Vagina (tissue), 2 donors: ENCODE results near the gene ODAPH. TPM values are rescaled to one million over a fixed set of nuclear protein-coding genes. Genes with fewer than 3 reads are reported as not detected.

Experiments used
- DNase-seq, 2 donors: peaks; one replicate each; pipeline ENCODE4 v3.0.0-alpha.2; 2017; ENCODE audit errors: extremely low spot score in 2 of 2
- H3K27ac ChIP-seq: fragments of 200-600 bp; sonication (generic); one replicate; pipeline ENCODE4 v1.5.1; 2019
- H3K27me3 ChIP-seq: fragments of 200-600 bp; sonication (generic); one replicate; pipeline ENCODE4 v1.5.1; 2019
- H3K36me3 ChIP-seq, 2 donors: fragments of 200-600 bp; sonication (generic); one replicate each; pipeline ENCODE4 v1.5.1; 2017 to 2019
- H3K4me1 ChIP-seq: fragments of 200-600 bp; sonication (generic); one replicate; pipeline ENCODE4 v1.5.1; 2019
- H3K4me3 ChIP-seq, 2 donors: fragments of 200-600 bp; sonication (generic); 1 replicate in 1 of 2; 2 replicates in 1 of 2; pipeline ENCODE4 v1.5.1; 2016 to 2019
- H3K9me3 ChIP-seq: fragments of 200-600 bp; sonication (generic); one replicate; pipeline ENCODE4 v1.5.1; 2019
- CTCF ChIP-seq, 3 experiments: fragments of 450-650 bp in 2 of 3; fragments of 200-600 bp in 1 of 3; sonication (generic) in 1 of 3; IDR thresholded peaks; one replicate each; pipeline ENCODE4 v1.5.1; 2017 to 2019; ENCODE audit warnings: antibody characterized with exemption in 3 of 3, mild to moderate bottlenecking in 2 of 3, moderate library complexity in 2 of 3
- POLR2A ChIP-seq, 2 donors: fragments of 450-650 bp; IDR thresholded peaks; one replicate each; pipeline ENCODE4 v1.6.1; 2017; ENCODE audit warnings: antibody characterized with exemption in 2 of 2, mild to moderate bottlenecking in 2 of 2, moderate library complexity in 2 of 2
- POLR2AphosphoS5 ChIP-seq, 2 donors: sonication (generic); formaldehyde crosslinking; IDR thresholded peaks; one replicate each; pipeline ENCODE4 v1.9.0; 2017; ENCODE audit warnings: antibody characterized with exemption in 2 of 2, mild to moderate bottlenecking in 2 of 2, low read depth in 1 of 2; ENCODE audit not compliant: insufficient read depth in 1 of 2
- intact Hi-C: fragments of 100-400 bp; cut with DNase I; formaldehyde crosslinking; loops from one replicate; pipeline ENCODE4 v1.15.1; 2023
- total RNA-seq: library from RNA; depleted of rRNA; stranded (reverse); fragments of >200 nt; gene quantifications from one replicate; pipeline ENCODE4 v1.2.3, GENCODE V29; 2016

Gene ODAPH
- total RNA-seq, 1 donor from 2014 or later: not detected

GRCh38 chr4:75596061-75596460 is 40.2 kb downstream of the ODAPH start:
- no peak overlapping the region for H3K27ac ChIP-seq
- H3K4me3 ChIP-seq: no peak overlapping the region
- H3K27me3 ChIP-seq: no peaks in the 10 kb centered on the region
- no peak for DNase-seq
- no peaks in the 10 kb centered on the region for H3K4me1 ChIP-seq
- TF ChIP-seq POLR2A (IDR thresholded peaks at IDR 0.05): no peak
- TF ChIP-seq CTCF (IDR thresholded peaks at IDR 0.05): no peak
- TF ChIP-seq POLR2AphosphoS5 (IDR thresholded peaks at IDR 0.05; ENCODE audit: insufficient read depth in 1 of 2, low read depth in 1 of 2): no peak
- H3K36me3 ChIP-seq: no peaks in the 10 kb centered on the region
- no peaks in the 10 kb centered on the region for H3K9me3 ChIP-seq
- intact Hi-C loops: no loop called here

- H3K4me1 ChIP-seq: no peaks in the 10 kb centered on the region
- no peak for TF ChIP-seq POLR2A (IDR thresholded peaks at IDR 0.05)
- no peak for TF ChIP-seq POLR2AphosphoS5 (IDR thresholded peaks at IDR 0.05; ENCODE audit: insufficient read depth in 1 of 2, low read depth in 1 of 2)
- TF ChIP-seq CTCF (IDR thresholded peaks at IDR 0.05): no peak
- no peaks in the 10 kb centered on the region for H3K27me3 ChIP-seq
- no peak for DNase-seq
- no peaks in the 10 kb centered on the region for H3K9me3 ChIP-seq
- H3K4me3 ChIP-seq: no peak overlapping the region
- intact Hi-C loops: no loop called here
- no peaks in the 10 kb centered on the region for H3K36me3 ChIP-seq
- no peak overlapping the region for H3K27ac ChIP-seq
Observed at GRCh38 chr4:75598390-75598789, 42.5 kb downstream of the ODAPH start.

GRCh38 chr4:75599647-75600046 is 43.8 kb downstream of the ODAPH start:
- Histone ChIP-seq H3K4me1 (no peaks in the 10 kb centered on the region), H3K27ac (no peak overlapping the region), H3K27me3 (no peaks in the 10 kb centered on the region), H3K4me3 (no peak overlapping the region), H3K36me3 (no peaks in the 10 kb centered on the region), H3K9me3 (no peaks in the 10 kb centered on the region)
- DNase-seq: no peak
- intact Hi-C loops: no loop called here
- TF ChIP-seq CTCF (IDR thresholded peaks at IDR 0.05): no peak
- TF ChIP-seq POLR2AphosphoS5 (IDR thresholded peaks at IDR 0.05; ENCODE audit: insufficient read depth in 1 of 2, low read depth in 1 of 2): no peak
- no peak for TF ChIP-seq POLR2A (IDR thresholded peaks at IDR 0.05)

- Histone ChIP-seq H3K27ac (no peak overlapping the region), H3K4me1 (no peaks in the 10 kb centered on the region), H3K27me3 (no peaks in the 10 kb centered on the region), H3K9me3 (no peaks in the 10 kb centered on the region), H3K4me3 (no peak overlapping the region), H3K36me3 (no peaks in the 10 kb centered on the region)
- no peak for TF ChIP-seq POLR2AphosphoS5 (IDR thresholded peaks at IDR 0.05; ENCODE audit: insufficient read depth in 1 of 2, low read depth in 1 of 2)
- TF ChIP-seq CTCF (IDR thresholded peaks at IDR 0.05): no peak
- no peak for TF ChIP-seq POLR2A (IDR thresholded peaks at IDR 0.05)
- intact Hi-C loops: no loop called here
- DNase-seq: no peak
Observed at GRCh38 chr4:75605928-75606327, 50.1 kb downstream of the ODAPH start.

- no peak overlapping the region for H3K27ac ChIP-seq
- H3K27me3 ChIP-seq: no peaks in the 10 kb centered on the region
- no peak overlapping the region for H3K4me3 ChIP-seq
- no peaks in the 10 kb centered on the region for H3K4me1 ChIP-seq
- intact Hi-C loops: no loop called here
- no peaks in the 10 kb centered on the region for H3K9me3 ChIP-seq
- no peak for DNase-seq
- no peak for TF ChIP-seq POLR2A (IDR thresholded peaks at IDR 0.05)
- TF ChIP-seq POLR2AphosphoS5 (IDR thresholded peaks at IDR 0.05; ENCODE audit: insufficient read depth in 1 of 2, low read depth in 1 of 2): no peak
- no peak for TF ChIP-seq CTCF (IDR thresholded peaks at IDR 0.05)
- H3K36me3 ChIP-seq: no peaks in the 10 kb centered on the region
Observed at GRCh38 chr4:75612306-75612705, 56.4 kb downstream of the ODAPH start.

Other genes with a start within 250 kb of the ODAPH start
- 17.2 TPM for gene RCHY1, start 41.7 kb upstream of the ODAPH start, total RNA-seq
- 16.7 TPM for gene THAP6, start 41.6 kb upstream of the ODAPH start, total RNA-seq
- 0.74 TPM for gene CDKL2, start 74.5 kb downstream of the ODAPH start, total RNA-seq
- gene G3BP2, start 117.3 kb downstream of the ODAPH start, total RNA-seq: 53.5 TPM
- 47.9 TPM for gene USO1, start 168.5 kb downstream of the ODAPH start, total RNA-seq